Natural killer cell (primary cell): ENCODE results near the gene FXYD7. TPM values are rescaled to one million over a fixed set of nuclear protein-coding genes. Genes with fewer than 3 reads are reported as not detected.

Source experiments
- ATAC-seq, 3 donors: fragments of 150-1000 bp in 2 of 3; fragments of 200-7000 bp in 1 of 3; cut with Tn5 transposase; 1 replicate in 1 of 3; 2 replicates in 2 of 3; pipeline ENCODE4 v1.10.0; 2021; ENCODE audit warnings: mild to moderate bottlenecking in 2 of 3, moderate library complexity in 2 of 3
- DNase-seq, 2 donors: peaks; one replicate each; pipeline versions ENCODE4 v3.0.0 to v3.0.0-alpha.2; 2013 to 2021; ENCODE audit warnings: mixed read lengths in 1 of 2
- H3K27ac ChIP-seq: one replicate; pipeline ENCODE4 v1.5.1; 2013; ENCODE audit warnings: mild to moderate bottlenecking, low read length
- H3K27me3 ChIP-seq: one replicate; pipeline ENCODE4 v1.6.1; 2013; ENCODE audit warnings: low read length; ENCODE audit not compliant: control insufficient read depth, insufficient read depth
- H3K36me3 ChIP-seq: one replicate; pipeline ENCODE4 v1.6.1; 2013; ENCODE audit warnings: low read length; ENCODE audit not compliant: control insufficient read depth, insufficient read depth
- H3K4me1 ChIP-seq: one replicate; pipeline ENCODE4 v1.6.1; 2013; ENCODE audit warnings: low read length; ENCODE audit not compliant: control insufficient read depth, insufficient read depth
- H3K4me3 ChIP-seq: one replicate; pipeline ENCODE4 v1.5.1; 2013; ENCODE audit warnings: low read length
- H3K9me3 ChIP-seq: one replicate; pipeline ENCODE4 v1.6.1; 2013; ENCODE audit warnings: low read length; ENCODE audit not compliant: control insufficient read depth, insufficient read depth
- H3K27ac Mint-ChIP-seq, 2 donors: one replicate each; pipeline ENCODE4 v1.8.0; 2022; ENCODE audit warnings: mild to moderate bottlenecking in 2 of 2, mixed read lengths in 2 of 2, moderate library complexity in 1 of 2
- H3K27me3 Mint-ChIP-seq, 2 donors: one replicate each; pipeline ENCODE4 v1.8.0; 2022; ENCODE audit warnings: low read depth in 2 of 2, mixed read lengths in 2 of 2
- H3K36me3 Mint-ChIP-seq: one replicate; pipeline ENCODE4 v1.8.0; 2022; ENCODE audit warnings: mixed read lengths
- H3K4me1 Mint-ChIP-seq, 2 donors: one replicate each; pipeline ENCODE4 v1.8.0; 2022; ENCODE audit warnings: mixed read lengths in 2 of 2
- H3K4me3 Mint-ChIP-seq: one replicate; pipeline ENCODE4 v1.8.0; 2022; ENCODE audit warnings: mild to moderate bottlenecking, moderate library complexity, mixed read lengths
- H3K9me3 Mint-ChIP-seq, 2 donors: one replicate each; pipeline ENCODE4 v1.8.0; 2022; ENCODE audit warnings: mixed read lengths in 2 of 2
- WGBS: methylation state at CpG from one replicate; pipeline ENCODE4 v1.1.7; 2013; ENCODE audit warnings: missing lambda C conversion rate; ENCODE audit not compliant: insufficient coverage; 5-methylcytosine and 5-hydroxymethylcytosine counted together
- intact Hi-C: fragments of 100-400 bp; cut with micrococcal nuclease; formaldehyde crosslinking; loops from one replicate; pipeline ENCODE4 v1.14.2; 2022
- total RNA-seq, 4 donors: library from RNA; stranded (reverse); fragments of 120-200 nt in 1 of 4; gene quantifications; one replicate each; pipeline versions ENCODE4 v1.2.3 to v1.2.4, GENCODE V29; 2013 to 2022
- TF ChIP-seq, protein P1 (sequence below): fragments of 200-600 bp; IDR thresholded peaks from one replicate; pipeline ENCODE4 v1.8.0; 2022; ENCODE audit warnings: antibody characterized with exemption

Gene FXYD7
- total RNA-seq, 3 donors from 2014 or later (not counting 1 experiment from before 2014, with no cell fraction given): 4.0 to 5.4 (median 4.9) TPM

DNA sequence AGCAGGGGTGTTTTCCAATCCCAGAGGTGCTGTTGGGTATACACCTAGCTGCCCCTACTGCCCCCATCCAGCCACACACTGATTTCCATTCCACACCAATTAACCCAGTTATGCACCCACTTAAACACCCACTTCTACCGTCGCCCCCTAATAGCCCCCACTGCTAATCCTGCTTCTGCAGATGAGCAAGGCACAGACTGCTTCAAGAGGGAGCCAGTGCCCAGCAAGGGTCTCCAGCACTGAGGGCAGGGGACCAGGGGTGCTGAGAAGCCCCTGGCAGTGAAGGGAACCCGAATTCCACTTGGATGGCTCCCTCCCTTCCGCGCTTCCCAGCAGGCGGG, 1.2 kb downstream of the FXYD7 start:
- no peak for ATAC-seq
- no peaks in the 10 kb centered on the region for H3K36me3 Mint-ChIP-seq
- H3K4me3 Mint-ChIP-seq: no peak overlapping the region
- TF ChIP-seq, protein P1, sequence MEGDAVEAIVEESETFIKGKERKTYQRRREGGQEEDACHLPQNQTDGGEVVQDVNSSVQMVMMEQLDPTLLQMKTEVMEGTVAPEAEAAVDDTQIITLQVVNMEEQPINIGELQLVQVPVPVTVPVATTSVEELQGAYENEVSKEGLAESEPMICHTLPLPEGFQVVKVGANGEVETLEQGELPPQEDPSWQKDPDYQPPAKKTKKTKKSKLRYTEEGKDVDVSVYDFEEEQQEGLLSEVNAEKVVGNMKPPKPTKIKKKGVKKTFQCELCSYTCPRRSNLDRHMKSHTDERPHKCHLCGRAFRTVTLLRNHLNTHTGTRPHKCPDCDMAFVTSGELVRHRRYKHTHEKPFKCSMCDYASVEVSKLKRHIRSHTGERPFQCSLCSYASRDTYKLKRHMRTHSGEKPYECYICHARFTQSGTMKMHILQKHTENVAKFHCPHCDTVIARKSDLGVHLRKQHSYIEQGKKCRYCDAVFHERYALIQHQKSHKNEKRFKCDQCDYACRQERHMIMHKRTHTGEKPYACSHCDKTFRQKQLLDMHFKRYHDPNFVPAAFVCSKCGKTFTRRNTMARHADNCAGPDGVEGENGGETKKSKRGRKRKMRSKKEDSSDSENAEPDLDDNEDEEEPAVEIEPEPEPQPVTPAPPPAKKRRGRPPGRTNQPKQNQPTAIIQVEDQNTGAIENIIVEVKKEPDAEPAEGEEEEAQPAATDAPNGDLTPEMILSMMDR: no peak
- peaks cover 46% of the 10 kb centered on the region for H3K4me1 ChIP-seq
- H3K9me3 ChIP-seq: no peaks in the 10 kb centered on the region
- 69% methylated on average over 6 of the region's 6 CpGs for WGBS
- DNase-seq: no peak
- peaks cover 0 to 13% of the 10 kb centered on the region in 2 donors for H3K27me3 Mint-ChIP-seq
- peak overlapping the region in 1 of 2 donors; percentile 27 for H3K27ac Mint-ChIP-seq
- H3K27ac ChIP-seq: no peak overlapping the region
- intact Hi-C loops: loop anchor here (5.0 kb wide), 2 partner anchors 68 to 172 kb away; no protein-coding TSS in a partner anchor
- no peaks in the 10 kb centered on the region for H3K36me3 ChIP-seq
- no peaks in the 10 kb centered on the region for H3K9me3 Mint-ChIP-seq
- peaks cover 22 to 39% of the 10 kb centered on the region in 2 donors for H3K4me1 Mint-ChIP-seq
- peaks cover 11% of the 10 kb centered on the region for H3K27me3 ChIP-seq
- H3K4me3 ChIP-seq: no peak overlapping the region

DNA sequence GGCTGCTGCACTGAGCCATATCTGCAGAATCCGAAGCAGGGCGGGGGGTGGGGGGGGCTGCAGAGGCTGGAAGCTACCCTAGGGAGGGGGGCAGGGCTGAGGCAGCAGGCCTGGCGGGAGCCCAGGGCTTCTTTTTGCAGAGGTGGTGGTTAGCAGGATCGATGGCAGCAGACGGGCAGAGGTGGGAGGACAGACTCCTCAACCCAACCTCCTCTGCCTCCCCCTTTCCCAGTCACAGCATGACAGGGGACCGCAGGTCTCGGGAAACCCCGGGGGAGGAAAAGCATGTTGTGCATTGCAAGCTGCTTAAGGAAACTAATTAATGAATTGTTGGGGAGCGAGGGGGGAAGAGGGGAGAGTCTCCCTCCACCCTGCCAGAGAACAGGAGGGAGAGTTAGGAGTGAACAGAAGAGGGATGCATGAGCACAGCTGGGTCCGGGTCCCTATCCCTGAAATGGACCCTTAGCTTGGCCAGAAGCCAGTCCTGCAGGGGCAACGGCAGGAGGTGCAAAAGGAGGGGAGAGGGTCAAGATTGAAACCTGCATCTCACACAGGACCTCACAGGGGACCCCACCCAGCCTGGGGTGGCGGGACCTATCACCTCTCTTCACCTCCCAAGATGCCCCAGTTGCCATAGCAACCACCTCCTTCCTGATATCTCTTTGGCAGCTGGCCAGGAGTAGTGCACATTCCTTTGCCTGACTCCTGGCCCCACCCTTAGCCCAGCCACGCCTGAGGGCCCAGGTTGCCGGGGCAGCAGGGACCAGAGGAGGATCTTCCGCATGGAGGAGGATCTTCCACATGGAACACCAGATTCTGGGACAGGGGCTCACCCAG, 1.8 kb downstream of the FXYD7 start:
- no peaks in the 10 kb centered on the region for H3K36me3 ChIP-seq
- H3K27ac ChIP-seq: no peak overlapping the region
- 43% methylated on average over 9 of the region's 15 CpGs for WGBS
- Mint-ChIP-seq H3K4me3 (peak overlapping the region; percentile 31), H3K36me3 (no peaks in the 10 kb centered on the region), H3K9me3 (no peaks in the 10 kb centered on the region), H3K4me1 (peaks cover 22 to 39% of the 10 kb centered on the region in 2 donors), H3K27me3 (peaks cover 0 to 13% of the 10 kb centered on the region in 2 donors), H3K27ac (peak overlapping the region in 1 of 2 donors; percentile 27)
- H3K9me3 ChIP-seq: no peaks in the 10 kb centered on the region
- TF ChIP-seq, protein P1: no peak
- H3K27me3 ChIP-seq: peaks cover 11% of the 10 kb centered on the region
- intact Hi-C loops: loop anchor here (5.0 kb wide), 2 partner anchors 67 to 173 kb away; no protein-coding TSS in a partner anchor
- H3K4me3 ChIP-seq: no peak overlapping the region
- peaks cover 46% of the 10 kb centered on the region for H3K4me1 ChIP-seq
- ATAC-seq (no peak), DNase-seq (peak in 1 of 2 donors; percentile 72)

DNA sequence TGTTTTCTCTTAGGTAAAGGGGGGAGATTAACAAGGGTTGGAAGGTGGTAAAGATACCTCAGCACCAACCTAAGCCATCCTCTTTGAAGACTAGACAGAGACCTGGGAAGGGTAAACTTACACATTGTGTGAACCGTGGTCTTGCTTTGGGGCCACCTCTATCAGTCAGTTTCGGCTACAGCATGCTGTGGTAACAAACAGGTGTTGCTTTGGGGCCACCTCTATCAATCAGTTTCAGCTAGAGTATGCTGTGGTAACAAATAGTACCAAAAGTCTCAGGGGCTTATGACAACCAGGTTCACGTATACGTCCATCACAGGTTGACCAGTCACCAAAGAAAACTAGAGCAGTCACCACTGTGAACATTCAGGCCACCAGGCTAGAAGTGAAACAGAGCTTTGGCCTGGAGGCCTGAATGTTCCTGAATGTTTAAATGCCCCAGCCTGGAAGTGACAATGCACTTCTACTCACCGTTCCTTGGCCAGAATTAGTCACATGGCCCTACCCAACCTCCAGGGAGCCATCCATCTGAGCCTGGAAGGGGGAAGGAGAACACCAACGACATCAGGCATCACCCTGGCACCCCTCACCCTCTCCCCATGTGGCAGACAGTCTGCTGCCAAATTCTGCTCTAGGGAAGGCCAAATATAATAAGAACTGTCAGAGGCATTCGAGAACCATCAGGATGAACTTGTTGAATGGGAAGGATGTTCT, 3.8 kb downstream of the FXYD7 start:
- no peaks in the 10 kb centered on the region for H3K9me3 ChIP-seq
- TF ChIP-seq, protein P1: no peak
- H3K27ac Mint-ChIP-seq: no peak overlapping the region
- H3K36me3 Mint-ChIP-seq: no peaks in the 10 kb centered on the region
- ATAC-seq: no peak
- no peak overlapping the region for H3K4me3 Mint-ChIP-seq
- no peak overlapping the region for H3K27ac ChIP-seq
- H3K9me3 Mint-ChIP-seq: no peaks in the 10 kb centered on the region
- peaks cover 8% of the 10 kb centered on the region for H3K27me3 ChIP-seq
- intact Hi-C loops: no loop called here
- WGBS: 79% methylated on average over 6 of the region's 7 CpGs
- H3K27me3 Mint-ChIP-seq: peaks cover 0 to 3% of the 10 kb centered on the region in 2 donors
- peaks cover 32% of the 10 kb centered on the region for H3K4me1 ChIP-seq
- no peaks in the 10 kb centered on the region for H3K36me3 ChIP-seq
- H3K4me1 Mint-ChIP-seq: peaks cover 17 to 25% of the 10 kb centered on the region in 2 donors
- no peak for DNase-seq
- H3K4me3 ChIP-seq: no peak overlapping the region
